Measurements from ENCODE around the gene OR1L8.
"Not testable (repeated sequence)": the region's sequence is repeated elsewhere in the genome, so short reads cannot be mapped to it uniquely, and the experiment has no call there.

Gene OR1L8, protein sequence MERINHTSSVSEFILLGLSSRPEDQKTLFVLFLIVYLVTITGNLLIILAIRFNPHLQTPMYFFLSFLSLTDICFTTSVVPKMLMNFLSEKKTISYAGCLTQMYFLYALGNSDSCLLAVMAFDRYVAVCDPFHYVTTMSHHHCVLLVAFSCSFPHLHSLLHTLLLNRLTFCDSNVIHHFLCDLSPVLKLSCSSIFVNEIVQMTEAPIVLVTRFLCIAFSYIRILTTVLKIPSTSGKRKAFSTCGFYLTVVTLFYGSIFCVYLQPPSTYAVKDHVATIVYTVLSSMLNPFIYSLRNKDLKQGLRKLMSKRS

DNA sequence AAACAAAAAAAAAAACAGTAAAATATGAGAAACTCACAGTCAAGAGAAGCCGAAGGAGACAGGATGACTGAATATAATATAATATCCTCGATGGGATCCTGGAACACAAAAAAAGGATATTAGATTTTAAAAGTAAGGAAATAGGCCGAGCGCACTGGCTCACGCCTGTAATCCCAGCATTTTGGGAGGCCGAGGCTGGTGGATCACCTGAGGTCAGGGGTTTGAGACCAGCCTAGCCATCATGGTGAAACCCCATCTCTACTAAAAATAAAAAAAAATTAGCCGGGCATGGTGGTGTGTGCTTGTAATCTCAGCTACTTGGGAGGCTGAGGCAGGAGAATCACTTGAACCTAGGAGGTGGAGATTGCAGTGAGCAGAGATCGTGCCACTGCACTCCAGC lies at the start of gene OR1L8:
Gene OR1L8 (minus strand): TSS at position 101 of the 400 bp plus-strand sequence. CDS start 14,907 bp downstream, outside the sequence.
- not testable (repeated sequence) for H3K27ac Mint-ChIP-seq, ATAC-seq

DNA sequence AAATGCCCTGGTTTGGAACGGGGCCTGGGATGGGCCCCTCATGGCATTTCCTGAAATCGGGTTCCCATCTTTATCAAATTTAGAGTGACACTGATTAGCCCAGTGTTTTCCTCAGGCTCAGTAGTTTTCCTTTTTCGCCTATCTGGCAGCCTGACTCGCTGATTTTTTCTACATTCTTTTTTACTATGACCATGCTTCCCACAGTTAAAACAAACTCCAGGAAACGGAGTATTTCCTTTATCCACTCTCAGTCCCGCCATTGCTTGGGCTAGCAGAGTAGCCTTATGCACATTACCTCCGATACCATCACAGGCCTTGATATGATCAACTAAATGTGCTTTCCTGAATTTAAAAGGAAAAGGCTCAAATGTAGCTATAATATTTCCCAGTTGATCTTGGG lies 36.8 kb upstream of the OR1L8 start:
- Mint-ChIP-seq H3K27ac (no peak overlapping the region), H3K36me3 (no peaks in the 10 kb centered on the region), H3K4me1 (no peaks in the 10 kb centered on the region), H3K4me3 (no peak overlapping the region), H3K9me3 (peaks cover 2% of the 10 kb centered on the region)
- ATAC-seq, result no peak
- DNase-seq (ENCODE audit: low spot score in 2 of 2), result no peak

More for the DNA sequence above, at the start of gene OR1L8:
- DNase-seq (ENCODE audit: low spot score in 2 of 2); H3K4me1 Mint-ChIP-seq; H3K4me3 Mint-ChIP-seq; H3K9me3 Mint-ChIP-seq; H3K36me3 Mint-ChIP-seq: not testable (repeated sequence)

DNA sequence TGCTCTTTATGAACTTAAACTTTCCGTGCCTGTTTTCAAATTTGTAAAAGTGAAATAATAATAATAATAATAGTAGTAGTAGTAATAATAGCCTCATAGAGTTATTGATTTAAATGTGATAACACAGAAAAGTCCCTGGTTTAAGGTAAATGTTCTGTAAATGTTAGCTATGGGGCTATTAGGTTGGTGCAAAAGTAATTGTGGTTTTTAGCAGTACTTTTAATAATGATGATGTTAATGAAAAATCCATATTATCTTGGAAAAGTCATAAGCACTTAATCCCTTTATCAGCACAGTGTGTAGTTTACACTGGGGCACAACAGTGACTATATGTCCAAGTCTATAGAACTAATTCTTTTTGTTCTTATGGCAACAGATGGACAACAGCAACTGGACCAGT lies 31.2 kb upstream of the OR1L8 start, which contains the start of gene OR1Q1:
Gene OR1Q1 (plus strand): TSS at position 377 of the 400 bp plus-strand sequence. CDS start 0 bp downstream, at position 377.
- no peaks in the 10 kb centered on the region for H3K4me1 Mint-ChIP-seq
- H3K4me3 Mint-ChIP-seq, result no peak within 1 kb of the TSS

DNA sequence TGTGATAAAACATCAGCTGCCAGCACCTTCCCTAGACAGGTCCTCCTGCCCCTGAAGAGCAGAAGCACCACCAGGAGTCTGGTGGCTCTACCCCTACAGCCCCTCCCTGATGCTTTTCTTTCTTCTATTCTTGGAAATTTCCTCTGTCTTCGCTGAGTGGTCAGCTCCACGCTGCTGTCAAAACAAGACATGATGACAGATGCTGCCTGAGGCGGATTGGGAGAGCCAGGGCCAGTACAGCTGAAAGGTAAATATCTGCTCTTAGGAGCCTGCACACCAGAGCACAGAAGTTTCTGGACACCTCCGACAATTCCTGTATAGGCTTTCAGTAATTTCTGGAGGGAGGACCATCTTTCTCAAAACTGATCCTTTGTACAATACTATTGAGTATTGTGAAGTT lies 26.6 kb upstream of the OR1L8 start:
- ATAC-seq, result no peak
- H3K9me3 Mint-ChIP-seq, result no peaks in the 10 kb centered on the region

More for the DNA sequence above, 31.2 kb upstream of the OR1L8 start, which contains the start of gene OR1Q1:
- DNase-seq (ENCODE audit: low spot score in 2 of 2), result no peak
- H3K36me3 Mint-ChIP-seq, result no peaks in the 10 kb centered on the region
- ATAC-seq, result no peak
- H3K9me3 Mint-ChIP-seq, result peaks cover 2% of the 10 kb centered on the region
- no peak within 1 kb of the TSS for H3K27ac Mint-ChIP-seq

DNA sequence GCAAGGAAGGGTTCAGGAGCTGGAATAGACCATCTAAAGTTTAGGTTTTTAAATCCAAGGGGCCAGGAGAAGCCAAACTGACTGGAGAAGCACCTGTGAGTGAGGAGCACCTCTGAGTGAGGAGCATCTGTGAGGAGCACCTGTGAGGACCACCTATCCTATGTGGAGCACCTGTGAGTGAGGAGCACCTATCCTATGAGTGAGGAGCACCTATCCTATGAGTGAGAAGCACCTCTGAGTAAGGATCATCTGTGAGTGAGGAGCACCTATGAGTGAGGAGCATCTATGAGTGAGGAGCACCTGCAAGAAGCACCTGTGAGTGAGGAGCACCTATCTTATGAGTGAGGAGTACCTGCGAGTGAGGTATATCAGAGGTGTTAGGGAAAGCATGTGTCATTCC lies 23.4 kb upstream of the OR1L8 start:
- Mint-ChIP-seq H3K4me1 (no peaks in the 10 kb centered on the region), H3K4me3 (no peak overlapping the region), H3K36me3 (no peaks in the 10 kb centered on the region), H3K9me3 (peaks cover 3% of the 10 kb centered on the region), H3K27ac (no peak overlapping the region)
- DNase-seq (ENCODE audit: low spot score in 2 of 2) (no peak), ATAC-seq (no peak)

More for the DNA sequence above, 26.6 kb upstream of the OR1L8 start:
- no peaks in the 10 kb centered on the region for H3K36me3 Mint-ChIP-seq
- no peak for DNase-seq (ENCODE audit: low spot score in 2 of 2)
- H3K4me1 Mint-ChIP-seq, result no peaks in the 10 kb centered on the region
- H3K4me3 Mint-ChIP-seq, result no peak overlapping the region
- H3K27ac Mint-ChIP-seq, result no peak overlapping the region

DNA sequence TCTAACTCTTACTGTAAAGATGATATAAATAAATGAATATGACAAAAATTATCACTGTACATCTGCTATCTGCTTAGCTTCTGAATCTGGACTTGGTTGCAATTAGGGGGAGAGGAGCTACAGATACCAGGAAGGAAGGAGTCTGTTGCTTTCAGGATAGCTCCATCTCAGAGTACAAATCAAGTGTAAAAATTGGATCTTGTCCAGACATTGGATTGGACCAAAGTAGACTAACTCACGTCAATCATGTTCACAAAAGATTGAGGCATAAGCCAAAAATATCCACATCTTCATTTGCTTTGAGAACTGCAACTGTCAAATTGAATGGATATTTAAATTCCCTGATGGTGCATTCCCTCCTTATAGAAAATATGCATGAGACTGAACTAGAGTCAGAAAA lies 22.5 kb upstream of the OR1L8 start:
- no peak for ATAC-seq
- no peak overlapping the region for H3K4me3 Mint-ChIP-seq
- no peak for DNase-seq (ENCODE audit: low spot score in 2 of 2)
- no peaks in the 10 kb centered on the region for H3K36me3 Mint-ChIP-seq
- no peak overlapping the region for H3K27ac Mint-ChIP-seq
- H3K4me1 Mint-ChIP-seq, result no peaks in the 10 kb centered on the region
- H3K9me3 Mint-ChIP-seq, result peaks cover 10% of the 10 kb centered on the region

DNA sequence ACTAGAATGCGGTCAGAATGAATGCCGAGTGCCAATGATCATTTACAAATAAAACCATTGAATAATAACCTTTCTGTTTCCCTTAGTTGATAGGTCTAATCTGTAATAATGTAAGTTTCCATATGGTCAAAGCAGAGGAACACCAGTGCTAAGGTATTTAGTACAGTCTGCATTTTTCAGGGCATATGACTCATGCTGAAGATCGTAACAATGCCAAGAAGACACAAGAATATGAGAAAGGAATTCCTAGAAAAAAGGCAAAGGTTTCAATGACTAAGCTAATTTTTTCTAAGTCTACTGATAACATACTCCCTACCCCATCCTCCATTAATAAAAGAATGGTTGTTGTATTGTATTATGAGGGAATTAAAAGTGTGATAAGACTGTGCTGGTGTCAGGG lies 2.8 kb downstream of the OR1L8 start:
- no peak overlapping the region for H3K27ac Mint-ChIP-seq
- H3K36me3 Mint-ChIP-seq, result no peaks in the 10 kb centered on the region
- H3K4me3 Mint-ChIP-seq, result no peak overlapping the region
- ATAC-seq, result no peak
- H3K4me1 Mint-ChIP-seq, result no peaks in the 10 kb centered on the region
- H3K9me3 Mint-ChIP-seq, result no peaks in the 10 kb centered on the region
- DNase-seq (ENCODE audit: low spot score in 2 of 2), result no peak

DNA sequence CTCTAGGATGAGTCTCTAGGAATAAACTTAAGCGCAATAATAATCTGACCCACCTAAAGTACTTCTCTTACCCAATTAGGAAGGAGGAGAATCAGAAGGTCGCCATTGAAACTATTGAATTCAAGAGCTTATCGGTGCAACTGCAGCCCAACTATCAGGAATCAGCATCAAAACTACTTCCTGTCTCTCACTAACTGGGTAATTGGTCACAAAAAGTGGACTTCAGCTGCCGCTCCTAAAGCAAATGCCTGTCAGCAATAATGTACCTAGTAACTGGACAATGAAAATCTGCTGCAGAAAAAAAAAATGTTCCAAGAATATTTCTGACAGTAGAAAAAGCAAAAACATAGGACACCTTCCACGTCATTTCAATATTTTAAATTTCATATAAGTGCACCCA lies 3.3 kb downstream of the OR1L8 start:
- Mint-ChIP-seq H3K36me3 (no peaks in the 10 kb centered on the region), H3K9me3 (no peaks in the 10 kb centered on the region), H3K4me1 (no peaks in the 10 kb centered on the region), H3K27ac (no peak overlapping the region), H3K4me3 (no peak overlapping the region)
- DNase-seq (ENCODE audit: low spot score in 2 of 2), result no peak
- ATAC-seq, result no peak

DNA sequence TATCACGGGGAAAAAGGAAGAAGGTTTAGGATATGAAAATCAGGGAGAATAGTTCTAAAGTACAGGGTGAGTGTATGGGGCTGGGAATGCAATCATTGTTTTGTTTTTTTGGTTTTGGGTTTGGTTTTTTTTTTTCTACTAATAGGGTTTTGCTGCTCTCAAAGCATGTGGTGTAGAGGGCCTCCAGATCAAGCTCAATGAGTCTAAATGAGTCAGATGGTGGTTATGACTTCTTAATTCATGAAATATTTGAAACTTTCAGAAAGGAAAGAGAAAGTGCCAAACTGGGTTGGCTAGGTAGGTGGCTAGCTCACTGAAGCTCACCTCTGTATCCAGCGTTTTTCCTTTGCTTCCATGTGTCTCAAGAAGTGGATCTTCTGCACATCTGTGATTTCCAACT lies 10.7 kb downstream of the OR1L8 start:
- H3K4me3 Mint-ChIP-seq, result no peak overlapping the region
- ATAC-seq, result peak; percentile 81
- no peaks in the 10 kb centered on the region for H3K9me3 Mint-ChIP-seq
- no peak overlapping the region for H3K27ac Mint-ChIP-seq
- DNase-seq (ENCODE audit: low spot score in 2 of 2), result no peak
- H3K4me1 Mint-ChIP-seq, result no peaks in the 10 kb centered on the region
- no peaks in the 10 kb centered on the region for H3K36me3 Mint-ChIP-seq

DNA sequence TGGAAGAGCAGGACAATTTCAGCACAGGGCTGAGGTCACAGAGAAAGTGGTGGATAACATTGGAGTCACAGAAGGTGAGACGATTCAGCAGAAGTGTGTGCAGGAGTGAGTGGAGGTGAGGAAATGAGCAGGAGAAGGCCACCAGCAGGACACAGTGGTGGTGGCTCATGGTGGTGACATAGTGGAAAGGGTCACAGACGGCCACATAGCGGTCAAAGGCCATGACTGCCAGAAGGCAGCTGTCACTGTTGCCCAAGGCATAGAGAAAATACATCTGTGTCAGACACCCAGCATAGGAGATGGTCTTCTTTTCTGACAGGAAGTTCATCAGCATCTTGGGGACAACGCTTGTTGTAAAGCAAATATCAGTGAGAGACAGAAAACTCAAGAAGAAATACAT lies 15.3 kb downstream of the OR1L8 start:
- H3K4me1 Mint-ChIP-seq, result no peaks in the 10 kb centered on the region
- H3K36me3 Mint-ChIP-seq, result no peaks in the 10 kb centered on the region
- ATAC-seq (no peak), DNase-seq (ENCODE audit: low spot score in 2 of 2) (no peak)
- no peaks in the 10 kb centered on the region for H3K9me3 Mint-ChIP-seq
- no peak overlapping the region for H3K4me3 Mint-ChIP-seq
- no peak overlapping the region for H3K27ac Mint-ChIP-seq

DNA sequence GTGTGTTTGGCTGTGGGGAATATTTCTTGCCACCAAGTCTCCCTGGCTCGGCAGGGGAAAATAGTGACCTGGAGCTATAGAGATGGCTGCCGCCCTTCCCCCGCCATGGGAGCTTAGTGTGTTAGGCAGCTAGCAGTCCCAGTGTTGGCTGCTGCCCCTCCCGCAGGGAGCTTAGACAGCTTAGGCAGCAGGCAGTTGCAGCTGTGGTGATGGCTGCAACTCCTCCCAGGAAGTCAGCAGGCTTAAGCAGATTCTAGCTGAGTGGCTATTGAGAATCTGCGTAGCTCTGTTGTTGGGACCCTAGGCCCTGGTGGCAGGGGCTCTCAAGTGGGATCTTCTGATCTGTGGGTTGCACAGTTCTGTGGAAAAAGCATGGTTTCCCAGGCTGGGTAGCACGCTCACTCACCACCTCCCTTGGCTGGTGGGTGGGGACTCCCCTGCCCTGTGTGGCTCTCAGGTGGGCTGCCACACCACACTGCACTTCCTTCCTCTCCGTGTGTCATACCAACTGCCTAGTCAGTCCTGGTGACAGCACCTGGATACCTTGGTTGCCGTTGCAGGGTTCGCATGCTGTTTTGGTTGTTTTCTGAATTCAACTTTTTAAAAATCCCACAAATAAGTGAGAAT lies 20.9 kb downstream of the OR1L8 start:
- Mint-ChIP-seq H3K4me3 (no peak overlapping the region), H3K9me3 (peaks cover 3% of the 10 kb centered on the region), H3K4me1 (no peaks in the 10 kb centered on the region), H3K27ac (no peak overlapping the region), H3K36me3 (no peaks in the 10 kb centered on the region)
- ATAC-seq, result peak; percentile 64
- no peak for DNase-seq (ENCODE audit: low spot score in 2 of 2)

DNA sequence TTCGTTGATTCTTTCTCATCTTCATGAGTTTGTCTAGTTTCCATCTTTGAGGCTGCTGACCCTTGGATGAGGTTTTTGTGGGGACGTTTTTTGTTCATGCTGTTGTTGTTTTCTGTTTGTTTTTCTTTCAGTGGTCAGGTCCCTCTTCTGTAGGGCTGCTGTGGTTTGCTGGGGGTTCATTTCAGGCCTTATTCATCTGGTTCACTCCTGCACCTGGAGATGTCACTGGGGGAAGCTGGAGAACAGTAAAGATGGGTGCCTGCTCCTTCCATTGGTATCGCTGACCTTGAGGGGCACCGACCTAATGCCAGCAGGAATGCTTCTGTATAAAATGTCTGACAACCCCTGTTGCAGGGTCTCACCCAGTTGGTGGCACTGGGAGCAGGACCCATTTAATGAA lies 21.7 kb downstream of the OR1L8 start:
- Mint-ChIP-seq H3K36me3 (no peaks in the 10 kb centered on the region), H3K27ac (no peak overlapping the region), H3K4me1 (no peaks in the 10 kb centered on the region), H3K9me3 (peaks cover 3% of the 10 kb centered on the region), H3K4me3 (no peak overlapping the region)
- DNase-seq (ENCODE audit: low spot score in 2 of 2) (no peak), ATAC-seq (no peak)

DNA sequence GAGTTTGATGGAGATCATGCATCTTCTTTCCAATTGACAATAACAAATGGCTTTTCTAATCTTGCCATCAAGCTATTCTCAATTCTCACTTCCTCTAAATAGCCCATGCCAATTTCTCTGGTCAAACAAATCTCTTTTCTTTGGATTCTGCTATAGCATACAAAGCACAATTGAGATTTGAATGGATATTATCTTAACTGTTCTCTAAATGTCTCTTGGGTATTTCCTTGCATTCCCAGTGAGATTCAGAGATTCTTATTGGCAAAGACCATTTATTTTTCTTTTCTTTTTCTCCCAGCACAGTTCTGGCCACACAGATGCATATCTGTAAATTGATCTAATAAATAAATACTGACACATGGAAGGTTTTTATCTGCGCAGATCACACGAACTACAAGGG lies 30.4 kb downstream of the OR1L8 start, which contains the start of gene OR1N2:
Gene OR1N2 (plus strand): TSS at position 301 of the 400 bp plus-strand sequence. CDS start 100 bp downstream, outside the sequence.
- Mint-ChIP-seq H3K36me3 (no peaks in the 10 kb centered on the region), H3K27ac (no peak within 1 kb of the TSS), H3K4me3 (no peak within 1 kb of the TSS), H3K9me3 (no peaks in the 10 kb centered on the region), H3K4me1 (no peaks in the 10 kb centered on the region)
- DNase-seq (ENCODE audit: low spot score in 2 of 2) (no peak), ATAC-seq (no peak)

DNA sequence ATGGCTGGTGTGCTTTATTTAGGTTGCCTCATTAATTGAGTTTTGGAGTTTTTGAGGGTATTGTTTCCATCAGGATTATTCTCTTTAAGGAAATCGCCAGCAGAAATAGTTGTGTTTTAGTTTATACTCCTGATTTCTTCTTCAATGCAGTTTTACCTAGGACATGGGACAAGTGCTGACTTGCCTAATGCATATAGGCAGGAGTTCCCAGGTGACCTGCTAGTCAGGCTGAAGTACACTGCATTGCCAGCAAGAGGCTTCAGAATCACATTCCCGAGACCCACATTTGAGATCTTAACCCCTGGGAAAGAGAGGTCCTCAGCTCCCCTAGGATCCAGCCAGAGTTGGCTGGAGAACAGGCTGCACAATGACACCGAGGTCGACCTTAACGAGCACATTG lies 31.8 kb downstream of the OR1L8 start:
- no peak for ATAC-seq

DNA sequence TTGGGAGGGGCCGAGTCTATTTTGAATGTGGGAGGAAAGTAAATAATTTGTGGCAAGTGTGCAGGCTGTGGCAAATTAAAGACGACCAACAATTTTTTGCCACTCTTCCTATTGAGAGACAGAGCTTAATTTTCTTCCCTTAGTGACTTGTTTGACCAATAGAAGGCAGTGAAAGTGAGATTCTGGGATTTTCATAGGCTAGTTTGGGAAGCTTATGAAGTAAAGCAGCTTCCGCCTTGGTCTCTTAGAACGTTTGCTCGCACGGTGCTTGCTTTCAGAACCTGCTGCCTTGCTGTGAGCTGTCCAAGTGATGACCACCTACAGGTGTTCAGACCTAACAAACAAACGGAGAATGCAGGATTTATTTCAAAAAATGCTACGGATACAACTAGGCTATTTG lies 37.0 kb downstream of the OR1L8 start:
- no peaks in the 10 kb centered on the region for H3K4me1 Mint-ChIP-seq
- ATAC-seq, result no peak
- no peak overlapping the region for H3K27ac Mint-ChIP-seq
- no peaks in the 10 kb centered on the region for H3K36me3 Mint-ChIP-seq
- no peaks in the 10 kb centered on the region for H3K9me3 Mint-ChIP-seq
- no peak for DNase-seq (ENCODE audit: low spot score in 2 of 2)
- no peak overlapping the region for H3K4me3 Mint-ChIP-seq

More for the DNA sequence above, 31.8 kb downstream of the OR1L8 start:
- no peak for DNase-seq (ENCODE audit: low spot score in 2 of 2)
- H3K4me3 Mint-ChIP-seq, result no peak overlapping the region
- no peak overlapping the region for H3K27ac Mint-ChIP-seq
- no peaks in the 10 kb centered on the region for H3K36me3 Mint-ChIP-seq
- no peaks in the 10 kb centered on the region for H3K9me3 Mint-ChIP-seq
- H3K4me1 Mint-ChIP-seq, result no peaks in the 10 kb centered on the region

DNA sequence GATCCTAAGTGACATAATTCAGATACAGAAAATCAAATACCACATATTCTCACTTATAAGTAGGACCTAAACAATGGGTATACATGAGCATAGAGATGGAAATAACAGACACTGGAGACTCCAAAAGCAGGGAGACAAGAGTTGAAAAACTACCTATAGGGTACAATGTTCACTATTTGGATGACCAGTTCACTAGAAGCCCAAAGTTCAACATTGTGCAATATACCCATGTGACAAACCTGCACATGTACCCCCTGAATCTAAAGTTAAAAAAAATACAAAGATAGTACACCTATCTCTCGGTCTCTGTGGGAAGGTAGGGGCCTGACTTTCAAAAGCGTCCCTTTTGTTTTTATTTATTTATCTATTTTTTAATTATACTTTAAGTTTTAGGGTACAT lies 44.4 kb downstream of the OR1L8 start:
- ATAC-seq (no peak), DNase-seq (ENCODE audit: low spot score in 2 of 2) (no peak)
- no peak overlapping the region for H3K27ac Mint-ChIP-seq
- H3K4me1 Mint-ChIP-seq, result peaks cover 14% of the 10 kb centered on the region
- H3K4me3 Mint-ChIP-seq, result no peak overlapping the region
- H3K9me3 Mint-ChIP-seq, result peaks cover 3% of the 10 kb centered on the region
- H3K36me3 Mint-ChIP-seq, result no peaks in the 10 kb centered on the region

Measured in stimulated activated effector memory CD8-positive, alpha-beta T cell treated with anti-CD3 and anti-CD28 coated beads, Interleukin-12 subunit alpha, Interleukin-12 subunit beta, amount 100 ng/mL, for 72 hours (primary cell).